ENCODE results near the gene CAD.

The CAD gene

GRCh38 chr2:27282892-27283291 lies 65.7 kb downstream of the CAD start:
- no peaks in the 10 kb centered on the region for H3K36me3 ChIP-seq (ENCODE audit: low read depth)
- no peaks in the 10 kb centered on the region for H3K9me3 ChIP-seq (ENCODE audit: severe bottlenecking)
- peaks cover 6% of the 10 kb centered on the region for H3K27me3 ChIP-seq (ENCODE audit: insufficient read depth, poor library complexity, severe bottlenecking)
- no peak overlapping the region for H3K27ac ChIP-seq (ENCODE audit: poor library complexity, severe bottlenecking)
- no peak for DNase-seq (ENCODE audit: low spot score)
- TF ChIP-seq CTCF (IDR thresholded peaks at IDR 0.05; ENCODE audit: poor library complexity, severe bottlenecking), result no peak
- no peak; the same call in 2 of the 3 replicates for ATAC-seq (ENCODE audit: low read depth)
- no peaks in the 10 kb centered on the region for H3K4me1 ChIP-seq (ENCODE audit: insufficient read depth, poor library complexity, severe bottlenecking)
- H3K4me3 ChIP-seq (ENCODE audit: severe bottlenecking), result no peak overlapping the region

GRCh38 chr2:27284996-27285395 lies 67.8 kb downstream of the CAD start:
- H3K9me3 ChIP-seq (ENCODE audit: severe bottlenecking), result no peaks in the 10 kb centered on the region
- no peak for ATAC-seq (ENCODE audit: low read depth)
- peaks cover 6% of the 10 kb centered on the region for H3K27me3 ChIP-seq (ENCODE audit: insufficient read depth, poor library complexity, severe bottlenecking)

GRCh38 chr2:27285481-27285880 lies 68.3 kb downstream of the CAD start:
- Histone ChIP-seq H3K27me3 (ENCODE audit: insufficient read depth, poor library complexity, severe bottlenecking) (peaks cover 6% of the 10 kb centered on the region), H3K36me3 (ENCODE audit: low read depth) (no peaks in the 10 kb centered on the region), H3K9me3 (ENCODE audit: severe bottlenecking) (no peaks in the 10 kb centered on the region), H3K27ac (ENCODE audit: poor library complexity, severe bottlenecking) (no peak overlapping the region), H3K4me1 (ENCODE audit: insufficient read depth, poor library complexity, severe bottlenecking) (no peaks in the 10 kb centered on the region), H3K4me3 (ENCODE audit: severe bottlenecking) (no peak overlapping the region)
- TF ChIP-seq CTCF (IDR thresholded peaks at IDR 0.05; ENCODE audit: poor library complexity, severe bottlenecking), result no peak
- no peak for DNase-seq (ENCODE audit: low spot score)
- no peak for ATAC-seq (ENCODE audit: low read depth)

More at GRCh38 chr2:27284996-27285395, 67.8 kb downstream of the CAD start:
- DNase-seq (ENCODE audit: low spot score), result no peak
- Histone ChIP-seq H3K27ac (ENCODE audit: poor library complexity, severe bottlenecking) (no peak overlapping the region), H3K4me3 (ENCODE audit: severe bottlenecking) (no peak overlapping the region), H3K36me3 (ENCODE audit: low read depth) (no peaks in the 10 kb centered on the region), H3K4me1 (ENCODE audit: insufficient read depth, poor library complexity, severe bottlenecking) (no peaks in the 10 kb centered on the region)
- no peak for TF ChIP-seq CTCF (IDR thresholded peaks at IDR 0.05; ENCODE audit: poor library complexity, severe bottlenecking)

GRCh38 chr2:27288610-27289009 lies 71.4 kb downstream of the CAD start:
- Histone ChIP-seq H3K27me3 (ENCODE audit: insufficient read depth, poor library complexity, severe bottlenecking) (no peaks in the 10 kb centered on the region), H3K27ac (ENCODE audit: poor library complexity, severe bottlenecking) (no peak overlapping the region), H3K4me1 (ENCODE audit: insufficient read depth, poor library complexity, severe bottlenecking) (peaks cover 9% of the 10 kb centered on the region), H3K36me3 (ENCODE audit: low read depth) (no peaks in the 10 kb centered on the region), H3K9me3 (ENCODE audit: severe bottlenecking) (no peaks in the 10 kb centered on the region), H3K4me3 (ENCODE audit: severe bottlenecking) (no peak overlapping the region)
- DNase-seq (ENCODE audit: low spot score) (no peak), ATAC-seq (ENCODE audit: low read depth) (no peak)
- no peak for TF ChIP-seq CTCF (IDR thresholded peaks at IDR 0.05; ENCODE audit: poor library complexity, severe bottlenecking)

GRCh38 chr2:27290549-27290948 lies 73.4 kb downstream of the CAD start:
- no peak for TF ChIP-seq CTCF (IDR thresholded peaks at IDR 0.05; ENCODE audit: poor library complexity, severe bottlenecking)
- peaks cover 12% of the 10 kb centered on the region for H3K4me1 ChIP-seq (ENCODE audit: insufficient read depth, poor library complexity, severe bottlenecking)
- DNase-seq (ENCODE audit: low spot score) (no peak), ATAC-seq (ENCODE audit: low read depth) (no peak)
- no peak overlapping the region for H3K4me3 ChIP-seq (ENCODE audit: severe bottlenecking)
- H3K9me3 ChIP-seq (ENCODE audit: severe bottlenecking), result no peaks in the 10 kb centered on the region
- H3K27me3 ChIP-seq (ENCODE audit: insufficient read depth, poor library complexity, severe bottlenecking), result no peaks in the 10 kb centered on the region
- no peaks in the 10 kb centered on the region for H3K36me3 ChIP-seq (ENCODE audit: low read depth)
- no peak overlapping the region for H3K27ac ChIP-seq (ENCODE audit: poor library complexity, severe bottlenecking)
